ENCODE measurements around the gene HTRA3. TPM values are rescaled to one million over a fixed set of nuclear protein-coding genes. Genes with fewer than 3 reads are reported as not detected.

Gene HTRA3
- total RNA-seq, 1 donor from 2014 or later: 1.7 TPM

DNA sequence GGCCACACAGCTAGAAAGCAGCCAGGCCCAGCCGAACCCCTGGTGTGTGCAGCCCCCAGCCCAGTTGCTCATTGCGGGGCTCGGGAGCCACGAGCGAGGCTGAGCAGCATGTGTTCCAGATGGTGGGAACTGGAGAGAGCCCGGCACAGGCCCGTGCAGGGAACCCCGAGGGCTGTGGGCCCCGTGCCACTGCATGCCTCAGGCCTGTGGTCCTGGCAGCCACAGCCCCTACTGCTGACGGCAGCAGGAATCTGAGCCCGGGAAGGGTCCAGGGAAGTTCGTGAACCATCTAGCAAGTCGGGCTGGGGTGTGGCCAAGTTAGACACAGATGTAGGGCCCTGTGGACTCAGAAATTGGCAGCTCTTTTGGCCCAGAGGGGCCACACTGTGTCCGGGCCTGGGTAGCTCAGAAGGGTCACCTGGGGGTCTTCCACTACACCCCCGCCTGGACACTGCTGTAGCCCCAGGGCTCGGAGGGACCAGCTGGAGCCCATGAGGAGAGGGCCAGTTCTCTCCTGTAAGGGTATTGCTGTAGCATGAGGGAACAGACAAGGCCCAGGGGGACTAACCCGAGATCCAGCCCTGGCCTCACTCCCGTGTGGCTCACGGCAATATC lies 12.1 kb downstream of the HTRA3 start:
- Mint-ChIP-seq H3K27me3 (ENCODE audit: unreplicated experiment) (peaks cover 7% of the 10 kb centered on the region), H3K4me1 (ENCODE audit: unreplicated experiment) (no peaks in the 10 kb centered on the region), H3K4me3 (ENCODE audit: unreplicated experiment) (no peak overlapping the region), H3K36me3 (ENCODE audit: low read depth, unreplicated experiment) (no peaks in the 10 kb centered on the region), H3K27ac (ENCODE audit: unreplicated experiment) (no peak overlapping the region), H3K9me3 (ENCODE audit: unreplicated experiment) (no peaks in the 10 kb centered on the region)
- DNase-seq (ENCODE audit: low spot score): no peak
- TF ChIP-seq, protein P1, sequence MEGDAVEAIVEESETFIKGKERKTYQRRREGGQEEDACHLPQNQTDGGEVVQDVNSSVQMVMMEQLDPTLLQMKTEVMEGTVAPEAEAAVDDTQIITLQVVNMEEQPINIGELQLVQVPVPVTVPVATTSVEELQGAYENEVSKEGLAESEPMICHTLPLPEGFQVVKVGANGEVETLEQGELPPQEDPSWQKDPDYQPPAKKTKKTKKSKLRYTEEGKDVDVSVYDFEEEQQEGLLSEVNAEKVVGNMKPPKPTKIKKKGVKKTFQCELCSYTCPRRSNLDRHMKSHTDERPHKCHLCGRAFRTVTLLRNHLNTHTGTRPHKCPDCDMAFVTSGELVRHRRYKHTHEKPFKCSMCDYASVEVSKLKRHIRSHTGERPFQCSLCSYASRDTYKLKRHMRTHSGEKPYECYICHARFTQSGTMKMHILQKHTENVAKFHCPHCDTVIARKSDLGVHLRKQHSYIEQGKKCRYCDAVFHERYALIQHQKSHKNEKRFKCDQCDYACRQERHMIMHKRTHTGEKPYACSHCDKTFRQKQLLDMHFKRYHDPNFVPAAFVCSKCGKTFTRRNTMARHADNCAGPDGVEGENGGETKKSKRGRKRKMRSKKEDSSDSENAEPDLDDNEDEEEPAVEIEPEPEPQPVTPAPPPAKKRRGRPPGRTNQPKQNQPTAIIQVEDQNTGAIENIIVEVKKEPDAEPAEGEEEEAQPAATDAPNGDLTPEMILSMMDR (IDR thresholded peaks at IDR 0.05; ENCODE audit: unreplicated experiment): no peak

GRCh38 chr4:8282134-8282641 lies 12.6 kb downstream of the HTRA3 start:
- no peaks in the 10 kb centered on the region for H3K9me3 Mint-ChIP-seq (ENCODE audit: unreplicated experiment)
- no peak overlapping the region for H3K4me3 Mint-ChIP-seq (ENCODE audit: unreplicated experiment)
- H3K27me3 Mint-ChIP-seq (ENCODE audit: unreplicated experiment): peaks cover 7% of the 10 kb centered on the region
- no peak overlapping the region for H3K27ac Mint-ChIP-seq (ENCODE audit: unreplicated experiment)
- DNase-seq (ENCODE audit: low spot score): no peak
- no peaks in the 10 kb centered on the region for H3K36me3 Mint-ChIP-seq (ENCODE audit: low read depth, unreplicated experiment)
- TF ChIP-seq, protein P1 (IDR thresholded peaks at IDR 0.05; ENCODE audit: unreplicated experiment): no peak
- no peaks in the 10 kb centered on the region for H3K4me1 Mint-ChIP-seq (ENCODE audit: unreplicated experiment)

DNA sequence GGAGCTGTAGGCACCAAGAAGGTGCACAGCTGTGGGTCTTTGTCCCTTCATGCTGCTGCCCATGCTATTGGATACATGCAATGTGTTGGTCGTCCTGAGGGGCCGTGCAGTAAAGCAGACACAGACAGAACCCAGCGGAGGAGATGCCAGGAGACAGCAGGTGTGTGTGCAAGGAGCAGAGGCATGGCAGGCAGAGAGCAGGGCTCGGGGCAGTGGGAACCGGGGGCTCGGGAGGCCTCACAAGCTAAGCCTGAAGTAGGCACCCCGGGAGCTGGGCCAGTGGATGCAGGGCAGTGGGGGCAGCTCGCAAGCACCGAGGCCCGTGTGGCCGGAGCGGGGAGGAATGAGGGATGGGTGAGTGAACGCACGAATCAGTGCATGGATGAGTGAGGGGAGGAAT lies 13.2 kb downstream of the HTRA3 start:
- no peak for DNase-seq (ENCODE audit: low spot score)
- TF ChIP-seq, protein P1 (IDR thresholded peaks at IDR 0.05; ENCODE audit: unreplicated experiment): no peak
- H3K36me3 Mint-ChIP-seq (ENCODE audit: low read depth, unreplicated experiment): no peaks in the 10 kb centered on the region
- no peaks in the 10 kb centered on the region for H3K4me1 Mint-ChIP-seq (ENCODE audit: unreplicated experiment)
- no peaks in the 10 kb centered on the region for H3K9me3 Mint-ChIP-seq (ENCODE audit: unreplicated experiment)
- peaks cover 7% of the 10 kb centered on the region for H3K27me3 Mint-ChIP-seq (ENCODE audit: unreplicated experiment)
- H3K27ac Mint-ChIP-seq (ENCODE audit: unreplicated experiment): peak overlapping the region; percentile 38
- H3K4me3 Mint-ChIP-seq (ENCODE audit: unreplicated experiment): no peak overlapping the region

GRCh38 chr4:8283161-8283560 lies 13.6 kb downstream of the HTRA3 start:
- H3K9me3 Mint-ChIP-seq (ENCODE audit: unreplicated experiment): no peaks in the 10 kb centered on the region
- H3K4me1 Mint-ChIP-seq (ENCODE audit: unreplicated experiment): no peaks in the 10 kb centered on the region
- H3K27ac Mint-ChIP-seq (ENCODE audit: unreplicated experiment): peak overlapping the region; percentile 38
- TF ChIP-seq, protein P1 (IDR thresholded peaks at IDR 0.05; ENCODE audit: unreplicated experiment): no peak
- no peak for DNase-seq (ENCODE audit: low spot score)
- peaks cover 7% of the 10 kb centered on the region for H3K27me3 Mint-ChIP-seq (ENCODE audit: unreplicated experiment)
- no peak overlapping the region for H3K4me3 Mint-ChIP-seq (ENCODE audit: unreplicated experiment)
- H3K36me3 Mint-ChIP-seq (ENCODE audit: low read depth, unreplicated experiment): no peaks in the 10 kb centered on the region

DNA sequence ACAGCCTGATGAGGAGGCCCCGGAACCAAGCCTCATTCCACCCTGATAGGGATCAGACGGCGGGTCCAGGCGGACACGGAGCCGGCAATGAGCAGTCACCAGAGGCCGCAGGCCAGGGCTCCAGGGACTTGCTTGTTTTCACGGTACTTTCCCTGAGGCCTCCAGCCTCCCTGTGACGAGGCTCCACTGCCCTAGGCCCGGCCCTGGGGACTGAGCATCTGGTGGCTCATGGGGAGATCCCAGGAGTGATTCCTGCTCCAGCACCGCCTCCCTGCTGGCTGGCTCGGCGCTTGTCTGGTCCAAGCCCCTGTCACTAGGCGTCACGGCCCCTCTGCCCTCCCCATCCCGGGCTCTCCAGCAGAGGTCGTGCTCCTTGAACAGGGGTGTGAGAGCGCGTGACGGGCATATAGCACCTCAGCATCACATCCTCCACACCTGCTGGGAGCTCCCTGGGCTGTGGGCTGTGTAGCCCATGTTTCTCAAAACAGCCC lies 14.1 kb downstream of the HTRA3 start:
- no peaks in the 10 kb centered on the region for H3K4me1 Mint-ChIP-seq (ENCODE audit: unreplicated experiment)
- DNase-seq (ENCODE audit: low spot score): no peak
- H3K27me3 Mint-ChIP-seq (ENCODE audit: unreplicated experiment): peaks cover 7% of the 10 kb centered on the region
- TF ChIP-seq, protein P1 (IDR thresholded peaks at IDR 0.05; ENCODE audit: unreplicated experiment): no peak
- no peak overlapping the region for H3K27ac Mint-ChIP-seq (ENCODE audit: unreplicated experiment)
- no peaks in the 10 kb centered on the region for H3K36me3 Mint-ChIP-seq (ENCODE audit: low read depth, unreplicated experiment)
- H3K4me3 Mint-ChIP-seq (ENCODE audit: unreplicated experiment): no peak overlapping the region
- no peaks in the 10 kb centered on the region for H3K9me3 Mint-ChIP-seq (ENCODE audit: unreplicated experiment)

Data from endothelial cell (in vitro differentiated cells).